Osteoblast (primary cell): Measurements from ENCODE around the gene EDAR. TPM values are rescaled to one million over a fixed set of nuclear protein-coding genes. Genes with fewer than 3 reads are reported as not detected.

Experiments
- DNase-seq: peaks from one replicate; pipeline ENCODE4 v3.0.0; 2011; ENCODE audit warnings: low spot score, mixed read lengths; ENCODE audit not compliant: insufficient read length; ENCODE audit errors: missing footprints
- H2AFZ ChIP-seq: 2 replicates; pipeline ENCODE4 v1.6.0; 2011; ENCODE audit warnings: mild to moderate bottlenecking, low read length
- H3K27ac ChIP-seq: 2 replicates; pipeline ENCODE4 v1.5.1; 2011; ENCODE audit warnings: mild to moderate bottlenecking, low read depth, low read length, moderate library complexity
- H3K27me3 ChIP-seq: 2 replicates; pipeline ENCODE4 v1.6.0; 2012; ENCODE audit warnings: mild to moderate bottlenecking, control low read depth, inconsistent platforms, low read length, moderate library complexity; ENCODE audit not compliant: insufficient read depth
- H3K36me3 ChIP-seq: 2 replicates; pipeline ENCODE4 v1.5.1; 2011; ENCODE audit warnings: mild to moderate bottlenecking, low read length, control low read depth, moderate library complexity; ENCODE audit not compliant: insufficient read depth
- H3K4me1 ChIP-seq: 2 replicates; pipeline ENCODE4 v1.5.1; 2011; ENCODE audit warnings: mild to moderate bottlenecking, low read length, control low read depth, moderate library complexity; ENCODE audit not compliant: insufficient read depth
- H3K4me2 ChIP-seq: 2 replicates; pipeline ENCODE4 v1.6.0; 2011; ENCODE audit warnings: mild to moderate bottlenecking, low read length; ENCODE audit not compliant: insufficient read depth
- H3K4me3 ChIP-seq: fragments of 200-600 bp; sonication (generic); 3 replicates; pipeline ENCODE4 v1.5.1; 2012; ENCODE audit warnings: mild to moderate bottlenecking, low read length, inconsistent platforms; ENCODE audit not compliant: insufficient read depth
- H3K79me2 ChIP-seq: 2 replicates; pipeline ENCODE4 v1.6.0; 2012; ENCODE audit warnings: mild to moderate bottlenecking, low read length, control low read depth, inconsistent platforms; ENCODE audit not compliant: insufficient read depth
- H3K9me3 ChIP-seq: 2 replicates; pipeline ENCODE4 v1.5.1; 2011; ENCODE audit warnings: low read depth, low read length, control low read depth
- H4K20me1 ChIP-seq: 2 replicates; pipeline ENCODE4 v1.6.0; 2012; ENCODE audit warnings: mild to moderate bottlenecking, low read length, control low read depth; ENCODE audit not compliant: insufficient read depth
- total RNA-seq: library from RNA; depleted of rRNA; stranded (reverse); fragments of >200 nt; gene quantifications from 2 replicates; pipeline ENCODE4 v1.2.3, GENCODE V29; 2012
- TF ChIP-seq, protein P1 (sequence below): IDR thresholded peaks from 2 replicates; pipeline ENCODE4 v1.5.1; 2011; ENCODE audit warnings: mild to moderate bottlenecking, low read depth, low read length, moderate library complexity; ENCODE audit errors: extremely low read depth

EDAR gene
- total RNA-seq, 1 donor = not detected

DNA sequence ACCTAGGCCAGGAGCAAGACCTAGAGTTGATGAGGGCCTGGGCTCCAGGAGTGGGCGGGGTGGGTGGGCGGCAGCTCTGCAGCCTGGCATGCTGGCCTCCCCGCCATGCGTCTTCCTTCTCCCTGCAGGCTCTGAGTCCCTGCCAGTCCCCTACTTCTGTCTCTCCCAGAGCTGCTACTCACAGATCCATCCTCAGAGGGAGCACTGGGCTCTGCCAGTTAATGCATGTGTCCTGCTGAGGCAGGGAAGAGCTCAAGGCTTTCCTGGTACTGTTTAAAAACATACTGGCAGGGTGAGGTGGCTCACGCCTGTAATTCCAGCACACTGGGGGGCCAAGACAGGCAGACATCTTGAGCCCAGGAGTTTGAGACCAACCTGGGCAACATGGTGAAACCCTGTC is 38.7 kb upstream of the EDAR start:
- H4K20me1 ChIP-seq = no peaks in the 10 kb centered on the region
- H2AFZ ChIP-seq = no peak overlapping the region
- TF ChIP-seq, protein P1, sequence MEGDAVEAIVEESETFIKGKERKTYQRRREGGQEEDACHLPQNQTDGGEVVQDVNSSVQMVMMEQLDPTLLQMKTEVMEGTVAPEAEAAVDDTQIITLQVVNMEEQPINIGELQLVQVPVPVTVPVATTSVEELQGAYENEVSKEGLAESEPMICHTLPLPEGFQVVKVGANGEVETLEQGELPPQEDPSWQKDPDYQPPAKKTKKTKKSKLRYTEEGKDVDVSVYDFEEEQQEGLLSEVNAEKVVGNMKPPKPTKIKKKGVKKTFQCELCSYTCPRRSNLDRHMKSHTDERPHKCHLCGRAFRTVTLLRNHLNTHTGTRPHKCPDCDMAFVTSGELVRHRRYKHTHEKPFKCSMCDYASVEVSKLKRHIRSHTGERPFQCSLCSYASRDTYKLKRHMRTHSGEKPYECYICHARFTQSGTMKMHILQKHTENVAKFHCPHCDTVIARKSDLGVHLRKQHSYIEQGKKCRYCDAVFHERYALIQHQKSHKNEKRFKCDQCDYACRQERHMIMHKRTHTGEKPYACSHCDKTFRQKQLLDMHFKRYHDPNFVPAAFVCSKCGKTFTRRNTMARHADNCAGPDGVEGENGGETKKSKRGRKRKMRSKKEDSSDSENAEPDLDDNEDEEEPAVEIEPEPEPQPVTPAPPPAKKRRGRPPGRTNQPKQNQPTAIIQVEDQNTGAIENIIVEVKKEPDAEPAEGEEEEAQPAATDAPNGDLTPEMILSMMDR = no peak
- no peaks in the 10 kb centered on the region for H3K9me3 ChIP-seq
- H3K27ac ChIP-seq = no peak overlapping the region
- no peak overlapping the region for H3K4me3 ChIP-seq
- H3K27me3 ChIP-seq = peaks cover 47% of the 10 kb centered on the region
- no peak overlapping the region for H3K4me2 ChIP-seq
- H3K4me1 ChIP-seq = peaks cover 7% of the 10 kb centered on the region
- H3K36me3 ChIP-seq = no peaks in the 10 kb centered on the region
- DNase-seq = no peak
- H3K79me2 ChIP-seq = no peaks in the 10 kb centered on the region

DNA sequence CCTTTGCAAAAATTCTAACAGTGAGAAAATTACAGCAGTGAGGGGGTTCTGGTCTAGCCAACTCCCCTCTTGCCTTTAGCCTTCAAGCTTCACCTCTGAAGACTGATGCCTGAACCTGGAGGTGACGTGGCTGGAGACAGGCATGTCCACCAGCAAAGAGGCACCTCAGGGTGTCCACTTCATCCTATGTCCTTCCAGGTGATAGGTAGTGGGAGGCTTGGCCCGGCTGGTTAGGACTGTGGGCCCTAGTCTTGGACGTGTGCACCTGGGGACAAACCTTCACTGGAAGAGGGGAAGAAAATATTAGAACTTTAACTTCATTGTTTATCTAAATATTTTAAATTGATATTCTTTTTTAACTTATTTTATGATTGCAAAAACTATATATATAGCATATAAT is 35.5 kb upstream of the EDAR start:
- Histone ChIP-seq H3K4me2 (no peak overlapping the region), H4K20me1 (no peaks in the 10 kb centered on the region), H3K27me3 (peaks cover 28% of the 10 kb centered on the region), H3K79me2 (no peaks in the 10 kb centered on the region), H3K27ac (no peak overlapping the region), H3K4me1 (no peaks in the 10 kb centered on the region), H2AFZ (no peak overlapping the region), H3K4me3 (no peak overlapping the region), H3K36me3 (no peaks in the 10 kb centered on the region), H3K9me3 (no peaks in the 10 kb centered on the region)
- no peak for DNase-seq
- TF ChIP-seq, protein P1 = no peak

DNA sequence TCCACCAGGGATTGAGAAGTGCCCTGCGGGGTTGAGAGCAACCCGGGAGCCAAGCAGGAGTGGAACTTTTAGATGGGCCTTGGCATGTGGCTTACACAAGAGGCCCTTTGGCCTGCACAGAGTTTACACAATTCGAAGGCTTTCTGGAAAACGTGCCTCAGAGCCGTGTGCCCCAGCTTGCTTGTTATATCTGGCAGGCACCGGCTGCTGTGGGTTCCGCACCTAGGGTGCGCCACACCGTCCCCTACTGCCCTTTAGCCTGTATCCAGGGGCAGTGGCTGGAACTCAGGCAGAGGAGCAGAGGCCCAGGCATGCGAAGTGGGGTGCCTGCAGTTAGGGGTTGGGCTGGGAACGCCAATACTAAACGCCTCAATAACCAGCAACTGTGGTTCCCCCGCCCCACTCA is 32.9 kb upstream of the EDAR start:
- Histone ChIP-seq H3K9me3 (no peaks in the 10 kb centered on the region), H2AFZ (no peak overlapping the region), H3K36me3 (no peaks in the 10 kb centered on the region), H3K79me2 (no peaks in the 10 kb centered on the region), H3K4me1 (no peaks in the 10 kb centered on the region), H3K4me2 (no peak overlapping the region), H4K20me1 (no peaks in the 10 kb centered on the region), H3K27ac (no peak overlapping the region), H3K27me3 (peaks cover 46% of the 10 kb centered on the region), H3K4me3 (no peak overlapping the region)
- no peak for DNase-seq
- TF ChIP-seq, protein P1 = no peak

DNA sequence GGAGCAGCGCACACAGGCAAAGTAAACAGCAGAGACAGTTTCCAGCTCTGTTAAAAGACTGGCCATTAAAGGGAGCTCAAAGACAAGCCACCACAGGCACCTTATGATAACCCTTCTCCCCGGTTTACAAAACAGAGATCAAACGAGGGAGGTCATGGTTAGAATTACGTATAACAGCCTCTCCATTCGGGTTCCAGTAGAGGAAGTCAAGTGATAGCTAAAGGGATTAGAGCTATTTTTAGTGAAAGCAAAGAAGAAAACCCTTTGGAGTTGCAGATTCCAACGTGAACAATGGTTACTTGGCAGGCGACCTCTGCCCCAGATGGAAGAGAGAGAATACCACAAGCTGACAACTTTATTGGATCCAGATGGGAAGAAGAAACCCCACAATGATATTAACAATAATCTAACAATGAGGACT is 31.2 kb upstream of the EDAR start:
- TF ChIP-seq, protein P1 = no peak
- no peaks in the 10 kb centered on the region for H3K36me3 ChIP-seq
- H3K27me3 ChIP-seq = peaks cover 44% of the 10 kb centered on the region
- no peak overlapping the region for H3K4me2 ChIP-seq
- no peaks in the 10 kb centered on the region for H3K79me2 ChIP-seq
- H4K20me1 ChIP-seq = no peaks in the 10 kb centered on the region
- H3K4me1 ChIP-seq = no peaks in the 10 kb centered on the region
- H3K9me3 ChIP-seq = no peaks in the 10 kb centered on the region
- no peak overlapping the region for H3K4me3 ChIP-seq
- no peak overlapping the region for H3K27ac ChIP-seq
- H2AFZ ChIP-seq = no peak overlapping the region
- DNase-seq = no peak
